Muscle layer of duodenum (tissue), 2 donors: ENCODE measurements around the gene PDGFRA.
"Not testable (repeated sequence)": the region's sequence is repeated elsewhere in the genome, so short reads cannot be mapped to it uniquely, and the experiment has no call there.

ENCODE experiments used
- H3K27ac ChIP-seq: one replicate; pipeline ENCODE4 v1.7.0; 2013; ENCODE audit warnings: mild to moderate bottlenecking, low read length
- H3K27me3 ChIP-seq: one replicate; pipeline ENCODE4 v1.7.0; 2013; ENCODE audit warnings: low read depth, mild to moderate bottlenecking, control low read depth, low read length
- H3K36me3 ChIP-seq, 2 donors: one replicate each; pipeline ENCODE4 v1.7.0; 2013; ENCODE audit warnings: low read length in 2 of 2, control low read depth in 1 of 2, mild to moderate bottlenecking in 1 of 2; ENCODE audit not compliant: insufficient read depth in 2 of 2, control insufficient read depth in 1 of 2
- H3K4me1 ChIP-seq, 2 donors: one replicate each; pipeline ENCODE4 v1.7.0; 2013; ENCODE audit warnings: low read length in 2 of 2, mild to moderate bottlenecking in 2 of 2, control low read depth in 1 of 2, moderate library complexity in 1 of 2; ENCODE audit not compliant: insufficient read depth in 2 of 2, control insufficient read depth in 1 of 2
- H3K4me3 ChIP-seq, 2 donors: one replicate each; pipeline ENCODE4 v1.7.0; 2013; ENCODE audit warnings: low read length in 2 of 2, low read depth in 1 of 2, mild to moderate bottlenecking in 1 of 2
- H3K9me3 ChIP-seq, 2 donors: one replicate each; pipeline ENCODE4 v1.7.0; 2013; ENCODE audit warnings: low read length in 2 of 2, control low read depth in 1 of 2, mild to moderate bottlenecking in 1 of 2; ENCODE audit not compliant: control insufficient read depth in 1 of 2
- donor health status: healthy.

The PDGFRA gene

DNA sequence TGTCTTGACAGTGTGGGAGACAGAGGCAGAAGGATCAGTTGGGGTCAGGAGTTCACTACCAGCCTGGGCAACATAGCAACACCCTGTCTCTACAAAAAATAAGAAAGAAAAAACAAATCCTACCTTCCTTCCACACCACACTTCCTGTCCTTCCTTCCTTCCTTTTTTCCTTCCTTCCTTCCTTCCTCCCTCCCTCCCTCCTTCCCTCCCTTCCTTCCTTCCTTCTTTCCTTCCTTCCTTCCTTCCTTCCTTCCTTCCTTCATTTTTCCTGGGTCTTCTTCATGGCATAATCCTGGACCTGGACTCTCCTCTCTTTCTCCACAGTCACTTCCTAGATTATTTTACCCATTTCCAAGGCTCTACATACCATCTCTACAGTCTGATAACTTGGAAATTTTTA lies 105.7 kb downstream of the PDGFRA start:
- not testable (repeated sequence) for H3K9me3 ChIP-seq, H3K27me3 ChIP-seq, H3K36me3 ChIP-seq, H3K4me3 ChIP-seq, H3K4me1 ChIP-seq, H3K27ac ChIP-seq

GRCh38 chr4:54337009-54337408 lies 107.9 kb downstream of the PDGFRA start:
- Histone ChIP-seq H3K27ac (no peak overlapping the region), H3K4me3 (no peak overlapping the region), H3K27me3 (no peaks in the 10 kb centered on the region), H3K4me1 (no peaks in the 10 kb centered on the region), H3K9me3 (no peaks in the 10 kb centered on the region), H3K36me3 (no peaks in the 10 kb centered on the region)

DNA sequence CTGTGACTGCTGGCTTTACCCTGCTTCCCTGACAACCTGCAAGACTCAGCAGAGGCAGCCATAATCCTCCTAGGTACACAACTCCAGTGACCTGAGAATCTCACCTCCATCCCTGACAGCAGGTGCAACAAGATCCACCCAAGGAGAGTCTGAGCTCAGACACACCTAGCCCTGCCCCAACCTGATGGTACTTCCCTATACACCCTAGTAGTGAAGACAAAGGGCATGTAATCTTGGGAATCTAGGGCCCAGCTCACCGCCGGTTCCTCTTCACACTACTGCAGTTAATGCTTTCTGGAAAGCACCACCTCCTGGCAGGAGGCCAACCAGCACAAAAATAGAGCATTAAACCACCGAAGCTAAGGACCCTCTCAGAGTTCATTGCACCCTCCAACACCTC lies 113.0 kb downstream of the PDGFRA start:
- not testable (repeated sequence) for H3K4me3 ChIP-seq, H3K27me3 ChIP-seq, H3K4me1 ChIP-seq, H3K9me3 ChIP-seq, H3K27ac ChIP-seq, H3K36me3 ChIP-seq
